Suprapubic skin (tissue), 4 donors: ENCODE measurements around the gene ANKRD63. TPM values are rescaled to one million over a fixed set of nuclear protein-coding genes. Genes with fewer than 3 reads are reported as not detected.

Experiments
- DNase-seq, 2 donors: peaks; one replicate each; pipeline ENCODE4 v3.0.0-alpha.2; 2019; ENCODE audit warnings: low spot score in 2 of 2
- H3K27ac ChIP-seq: fragments of 200-600 bp; sonication (generic); one replicate; pipeline ENCODE4 v1.5.1; 2019
- H3K27me3 ChIP-seq: fragments of 200-600 bp; sonication (generic); one replicate; pipeline ENCODE4 v1.5.1; 2019
- H3K36me3 ChIP-seq: fragments of 200-600 bp; sonication (generic); one replicate; pipeline ENCODE4 v1.5.1; 2019
- H3K4me1 ChIP-seq: fragments of 200-600 bp; sonication (generic); one replicate; pipeline ENCODE4 v1.5.1; 2019
- H3K4me3 ChIP-seq: fragments of 200-600 bp; sonication (generic); one replicate; pipeline ENCODE4 v1.5.1; 2019; ENCODE audit warnings: mild to moderate bottlenecking
- H3K9me3 ChIP-seq: fragments of 200-600 bp; sonication (generic); one replicate; pipeline ENCODE4 v1.5.1; 2019
- EP300 ChIP-seq: sonication (generic); formaldehyde crosslinking; IDR thresholded peaks from one replicate; pipeline ENCODE4 v1.6.1; 2017; ENCODE audit warnings: antibody characterized with exemption
- POLR2A ChIP-seq, 2 donors: fragments of 450-650 bp; IDR thresholded peaks; one replicate each; pipeline ENCODE4 v1.6.1; 2017; ENCODE audit warnings: antibody characterized with exemption in 2 of 2, mild to moderate bottlenecking in 2 of 2, moderate library complexity in 2 of 2
- POLR2AphosphoS5 ChIP-seq, 3 donors: sonication (generic); formaldehyde crosslinking; IDR thresholded peaks; one replicate each; pipeline ENCODE4 v1.6.1; 2017; ENCODE audit warnings: antibody characterized with exemption in 3 of 3
- WGBS: methylation state at CpG from one replicate; pipeline ENCODE4 v1.1.5; 2018; 5-methylcytosine and 5-hydroxymethylcytosine counted together
- total RNA-seq, 4 donors: library from RNA; depleted of rRNA; stranded (reverse); fragments of >200 nt; gene quantifications; one replicate each; pipeline ENCODE4 v1.1.0, GENCODE V29; 2016
- TF ChIP-seq, protein P1 (sequence below), 2 donors: fragments of 200-600 bp in 1 of 2; fragments of 450-650 bp in 1 of 2; sonication (generic) in 1 of 2; IDR thresholded peaks; one replicate each; pipeline ENCODE4 v1.5.1; 2016 to 2019; ENCODE audit warnings: antibody characterized with exemption in 2 of 2, mild to moderate bottlenecking in 1 of 2, moderate library complexity in 1 of 2

Gene ANKRD63
- total RNA-seq, 4 donors from 2014 or later: not detected

DNA sequence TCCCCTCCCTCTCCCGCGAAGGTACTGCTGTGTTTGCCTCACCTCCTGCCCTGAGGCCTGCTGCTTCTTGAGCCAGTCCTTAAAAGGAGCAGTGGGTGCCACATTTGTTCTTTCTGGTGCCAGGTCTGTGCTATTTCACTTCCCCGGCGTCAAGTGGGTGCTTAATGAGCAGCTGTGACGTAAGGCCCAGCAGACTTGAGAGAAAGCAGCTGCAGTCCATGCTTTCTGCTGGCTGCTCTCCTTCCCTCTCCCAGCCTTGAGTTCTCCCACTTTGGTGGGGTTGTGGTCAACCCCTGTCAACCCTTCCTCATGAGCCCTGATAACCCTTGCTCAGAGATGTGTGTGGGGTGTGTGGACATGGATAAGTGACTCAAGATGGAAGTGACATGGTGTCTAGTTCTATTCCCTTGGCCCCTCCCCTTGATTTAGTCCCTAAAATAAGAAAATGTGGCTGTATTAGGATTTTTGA is 47.5 kb upstream of the ANKRD63 start:
- DNase-seq: no peak
- Histone ChIP-seq H3K27ac (no peak overlapping the region), H3K4me3 (no peak overlapping the region), H3K36me3 (no peaks in the 10 kb centered on the region), H3K27me3 (no peaks in the 10 kb centered on the region), H3K4me1 (peaks cover 26% of the 10 kb centered on the region), H3K9me3 (no peaks in the 10 kb centered on the region)
- TF ChIP-seq, protein P1, sequence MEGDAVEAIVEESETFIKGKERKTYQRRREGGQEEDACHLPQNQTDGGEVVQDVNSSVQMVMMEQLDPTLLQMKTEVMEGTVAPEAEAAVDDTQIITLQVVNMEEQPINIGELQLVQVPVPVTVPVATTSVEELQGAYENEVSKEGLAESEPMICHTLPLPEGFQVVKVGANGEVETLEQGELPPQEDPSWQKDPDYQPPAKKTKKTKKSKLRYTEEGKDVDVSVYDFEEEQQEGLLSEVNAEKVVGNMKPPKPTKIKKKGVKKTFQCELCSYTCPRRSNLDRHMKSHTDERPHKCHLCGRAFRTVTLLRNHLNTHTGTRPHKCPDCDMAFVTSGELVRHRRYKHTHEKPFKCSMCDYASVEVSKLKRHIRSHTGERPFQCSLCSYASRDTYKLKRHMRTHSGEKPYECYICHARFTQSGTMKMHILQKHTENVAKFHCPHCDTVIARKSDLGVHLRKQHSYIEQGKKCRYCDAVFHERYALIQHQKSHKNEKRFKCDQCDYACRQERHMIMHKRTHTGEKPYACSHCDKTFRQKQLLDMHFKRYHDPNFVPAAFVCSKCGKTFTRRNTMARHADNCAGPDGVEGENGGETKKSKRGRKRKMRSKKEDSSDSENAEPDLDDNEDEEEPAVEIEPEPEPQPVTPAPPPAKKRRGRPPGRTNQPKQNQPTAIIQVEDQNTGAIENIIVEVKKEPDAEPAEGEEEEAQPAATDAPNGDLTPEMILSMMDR (IDR thresholded peaks at IDR 0.05): no peak
- no peak for TF ChIP-seq POLR2AphosphoS5 (IDR thresholded peaks at IDR 0.05)
- peak; percentile 59 for TF ChIP-seq EP300
- no peak for TF ChIP-seq POLR2A (IDR thresholded peaks at IDR 0.05)
- 49% methylated on average over 5 of the region's 5 CpGs for WGBS

DNA sequence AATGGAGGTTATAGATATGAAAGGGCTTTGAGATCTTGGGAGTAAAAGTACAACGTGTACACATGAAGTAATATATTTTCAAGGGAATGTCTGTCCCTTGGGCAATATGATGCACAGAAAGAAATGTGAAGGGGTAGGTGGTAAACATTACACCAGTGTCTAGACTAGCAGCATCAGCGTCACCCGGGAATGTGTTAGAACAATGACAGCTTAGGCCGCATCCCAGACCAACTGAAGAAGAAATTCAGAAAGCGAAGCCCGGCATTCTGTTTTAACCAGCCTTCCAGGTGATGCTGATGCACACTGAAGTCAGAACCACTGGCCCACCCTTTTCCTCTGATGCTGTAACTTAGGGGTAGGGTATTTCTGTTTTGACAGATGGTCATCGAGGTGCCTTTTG is 46.9 kb upstream of the ANKRD63 start:
- no peaks in the 10 kb centered on the region for H3K27me3 ChIP-seq
- DNase-seq: no peak
- TF ChIP-seq, protein P1 (IDR thresholded peaks at IDR 0.05): no peak
- peak; percentile 38 for TF ChIP-seq EP300
- no peak overlapping the region for H3K27ac ChIP-seq
- no peaks in the 10 kb centered on the region for H3K9me3 ChIP-seq
- H3K36me3 ChIP-seq: no peaks in the 10 kb centered on the region
- H3K4me1 ChIP-seq: peaks cover 26% of the 10 kb centered on the region
- 86% methylated on average over 7 of the region's 7 CpGs for WGBS
- no peak overlapping the region for H3K4me3 ChIP-seq

DNA sequence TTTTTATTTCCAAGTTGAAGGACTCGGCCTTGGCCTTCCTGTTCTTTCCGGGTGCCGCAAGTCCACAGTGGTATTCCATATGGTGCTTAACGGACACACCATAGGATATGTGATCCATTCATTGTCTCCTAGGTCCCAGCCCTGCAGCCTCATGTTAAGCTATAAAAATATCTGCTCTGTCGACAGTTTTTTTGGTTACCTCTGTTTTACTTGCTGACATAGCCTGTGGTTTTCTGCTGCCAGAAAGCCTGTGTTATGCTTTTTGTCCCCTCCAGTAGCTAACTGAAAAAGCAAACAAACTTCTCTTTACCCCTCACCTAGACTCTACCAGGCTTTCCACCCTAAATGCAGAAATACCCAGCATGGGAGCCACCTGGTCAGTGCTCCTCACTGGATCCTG is 45.9 kb upstream of the ANKRD63 start:
- Histone ChIP-seq H3K9me3 (no peaks in the 10 kb centered on the region), H3K4me1 (peaks cover 24% of the 10 kb centered on the region), H3K36me3 (no peaks in the 10 kb centered on the region), H3K4me3 (no peak overlapping the region), H3K27me3 (no peaks in the 10 kb centered on the region), H3K27ac (no peak overlapping the region)
- WGBS: 86% methylated on average over 5 of the region's 5 CpGs
- no peak for DNase-seq
- TF ChIP-seq, protein P1 (IDR thresholded peaks at IDR 0.05): no peak
- TF ChIP-seq POLR2AphosphoS5 (IDR thresholded peaks at IDR 0.05) (no peak), EP300 (no peak), POLR2A (IDR thresholded peaks at IDR 0.05) (no peak)

DNA sequence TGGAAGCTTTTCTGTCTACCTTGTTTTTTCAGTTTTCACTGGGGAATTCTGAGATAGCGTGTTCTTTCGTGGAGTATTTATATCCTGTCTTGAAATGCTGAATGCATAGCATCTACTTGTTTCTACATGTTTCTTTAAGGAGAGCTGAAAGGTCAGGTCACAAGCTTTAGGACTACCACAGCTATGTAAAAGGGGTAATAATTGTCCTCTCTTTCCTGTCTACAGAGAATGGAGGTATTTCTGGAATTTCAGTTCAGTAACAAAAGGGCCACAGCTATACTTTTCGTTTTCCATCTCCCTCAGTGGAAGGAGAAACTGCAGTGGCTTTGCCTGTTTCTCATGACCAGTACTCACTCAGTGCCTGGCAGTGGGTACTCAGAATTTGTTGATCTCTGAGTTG is 45.3 kb upstream of the ANKRD63 start:
- TF ChIP-seq, protein P1 (IDR thresholded peaks at IDR 0.05): no peak
- TF ChIP-seq POLR2AphosphoS5 (IDR thresholded peaks at IDR 0.05) (no peak), EP300 (no peak), POLR2A (IDR thresholded peaks at IDR 0.05) (no peak)
- no peak overlapping the region for H3K4me3 ChIP-seq
- 69% methylated on average over 3 of the region's 3 CpGs for WGBS
- H3K9me3 ChIP-seq: no peaks in the 10 kb centered on the region
- no peak for DNase-seq
- no peak overlapping the region for H3K27ac ChIP-seq
- H3K4me1 ChIP-seq: peaks cover 23% of the 10 kb centered on the region
- H3K27me3 ChIP-seq: no peaks in the 10 kb centered on the region
- H3K36me3 ChIP-seq: no peaks in the 10 kb centered on the region

DNA sequence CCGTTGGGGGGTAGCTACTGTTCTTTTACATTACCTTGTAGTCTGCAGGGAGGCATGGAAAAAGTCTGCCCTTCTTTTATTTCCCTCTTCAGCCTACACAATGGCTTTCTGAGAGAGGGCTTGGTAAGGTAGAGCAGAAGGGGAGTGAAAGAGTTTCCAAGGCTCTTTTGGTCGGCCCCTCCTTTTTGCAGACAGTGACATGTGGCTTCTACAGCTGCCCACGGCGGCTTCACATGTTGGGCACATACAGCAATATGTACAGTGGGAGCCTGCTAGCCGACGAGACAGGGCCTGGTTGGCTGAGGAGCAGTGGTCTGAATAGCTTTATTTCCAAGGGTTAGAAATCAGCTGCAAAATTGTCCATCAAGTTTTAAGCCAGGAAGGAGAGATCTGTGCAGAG is 44.6 kb upstream of the ANKRD63 start:
- Histone ChIP-seq H3K27me3 (no peaks in the 10 kb centered on the region), H3K4me3 (no peak overlapping the region), H3K27ac (no peak overlapping the region), H3K4me1 (peaks cover 30% of the 10 kb centered on the region), H3K36me3 (no peaks in the 10 kb centered on the region), H3K9me3 (no peaks in the 10 kb centered on the region)
- DNase-seq: no peak
- WGBS: 80% methylated on average over 6 of the region's 6 CpGs
- TF ChIP-seq, protein P1 (IDR thresholded peaks at IDR 0.05): no peak
- TF ChIP-seq POLR2AphosphoS5 (IDR thresholded peaks at IDR 0.05): no peak
- TF ChIP-seq POLR2A (IDR thresholded peaks at IDR 0.05): no peak
- no peak for TF ChIP-seq EP300
